OCI-LY1 (cell line): Measurements from ENCODE around the gene ARID3A.
"Not testable (repeated sequence)": the region's sequence is repeated elsewhere in the genome, so short reads cannot be mapped to it uniquely, and the experiment has no call there.

Experiments used
- H2AFZ ChIP-seq: fragments of 200-600 bp; sonication (generic), shearing (Covaris generic); 2 replicates; pipeline ENCODE4 v1.6.0; 2014; ENCODE audit warnings: antibody characterized with exemption, mild to moderate bottlenecking, low read length
- H3F3A ChIP-seq: fragments of 200-600 bp; sonication (generic), shearing (Covaris generic); 2 replicates; pipeline ENCODE4 v1.6.0; 2014; ENCODE audit warnings: mild to moderate bottlenecking, antibody characterized with exemption, low read length, moderate library complexity; ENCODE audit not compliant: insufficient read depth
- H3K27ac ChIP-seq: fragments of 200-600 bp; sonication (generic); 2 replicates; pipeline ENCODE4 v1.5.1; 2014; ENCODE audit warnings: low read length, mixed run types, mild to moderate bottlenecking, low read depth; ENCODE audit not compliant: poor library complexity, severe bottlenecking
- H3K27me3 ChIP-seq: fragments of 200-600 bp; sonication (generic); 2 replicates; pipeline ENCODE4 v1.6.0; 2014; ENCODE audit warnings: antibody characterized with exemption, mild to moderate bottlenecking, low read length, moderate library complexity; ENCODE audit not compliant: insufficient read depth
- H3K36me3 ChIP-seq: fragments of 200-600 bp; sonication (generic); 2 replicates; pipeline ENCODE4 v1.6.1; 2014; ENCODE audit warnings: mild to moderate bottlenecking, antibody characterized with exemption, low read length, moderate library complexity, mixed read lengths; ENCODE audit not compliant: insufficient read depth
- H3K4me1 ChIP-seq: fragments of 200-600 bp; sonication (generic); 2 replicates; pipeline ENCODE4 v1.5.1; 2014; ENCODE audit warnings: mild to moderate bottlenecking, low read length, moderate library complexity; ENCODE audit not compliant: insufficient read depth, severe bottlenecking
- H3K4me2 ChIP-seq: fragments of 200-600 bp; sonication (generic), shearing (Covaris generic); 2 replicates; pipeline ENCODE4 v1.6.1; 2014; ENCODE audit warnings: low read length
- H3K4me3 ChIP-seq: fragments of 200-600 bp; sonication (generic); 2 replicates; pipeline ENCODE4 v1.5.1; 2014; ENCODE audit warnings: low read length, low read depth, mild to moderate bottlenecking, mixed read lengths; ENCODE audit not compliant: poor library complexity, severe bottlenecking
- H3K79me2 ChIP-seq: fragments of 200-600 bp; shearing (Covaris generic); 2 replicates; pipeline ENCODE4 v1.6.1; 2016; ENCODE audit warnings: mixed run types, low read length, mixed read lengths; ENCODE audit not compliant: insufficient read depth
- H3K9ac ChIP-seq: fragments of 200-600 bp; sonication (generic), shearing (Covaris generic); 2 replicates; pipeline ENCODE4 v1.6.1; 2014; ENCODE audit warnings: mild to moderate bottlenecking, low read length, mixed read lengths
- H3K9me2 ChIP-seq: fragments of 200-600 bp; sonication (generic), shearing (Covaris generic); 2 replicates; pipeline ENCODE4 v1.6.1; 2014; ENCODE audit warnings: low read depth, mild to moderate bottlenecking, low read length, mixed read lengths
- H3K9me3 ChIP-seq: fragments of 200-600 bp; shearing (Covaris generic); 2 replicates; pipeline ENCODE4 v1.6.1; 2014; ENCODE audit warnings: low read length, mixed read lengths
- H4K20me1 ChIP-seq: fragments of 200-600 bp; sonication (generic), shearing (Covaris generic); 2 replicates; pipeline ENCODE4 v1.6.0; 2016; ENCODE audit warnings: mild to moderate bottlenecking, low read length; ENCODE audit not compliant: insufficient read depth
- CTCF ChIP-seq: fragments of 200-600 bp; sonication (generic), shearing (Covaris generic); IDR thresholded peaks from 2 replicates; pipeline ENCODE4 v1.5.1; 2017; ENCODE audit warnings: mild to moderate bottlenecking, antibody characterized with exemption, low read length, moderate library complexity, mixed read lengths
- EZH2 ChIP-seq: fragments of 200-600 bp; sonication (generic), shearing (Covaris generic); IDR thresholded peaks from 2 replicates; pipeline ENCODE4 v1.8.0; 2017; ENCODE audit warnings: borderline replicate concordance, mixed run types, mild to moderate bottlenecking, antibody characterized with exemption, low read length, moderate library complexity, mixed read lengths

Gene ARID3A

GRCh38 chr19:925526-926322 is at the start of gene ARID3A:
ARID3A (plus strand) TSS chr19:926035; CDS start chr19:929529, 3,494 bp downstream.
- peak within 1 kb of the TSS; percentile 19 for H3K27ac ChIP-seq

GRCh38 chr19:876089-876488 is 49.7 kb upstream of the ARID3A start:
- no peak overlapping the region for H3K9ac ChIP-seq
- H3K27ac ChIP-seq: no peak overlapping the region
- H3K9me3 ChIP-seq: no peaks in the 10 kb centered on the region
- peaks cover 5% of the 10 kb centered on the region for H3K36me3 ChIP-seq
- no peak for TF ChIP-seq EZH2
- no peak for TF ChIP-seq CTCF
- H3K4me2 ChIP-seq: no peak overlapping the region
- no peaks in the 10 kb centered on the region for H3K79me2 ChIP-seq
- no peaks in the 10 kb centered on the region for H4K20me1 ChIP-seq
- no peak overlapping the region for H2AFZ ChIP-seq
- H3K4me3 ChIP-seq: no peak overlapping the region
- H3K9me2 ChIP-seq: no peaks in the 10 kb centered on the region
- H3F3A ChIP-seq: no peaks in the 10 kb centered on the region
- no peaks in the 10 kb centered on the region for H3K27me3 ChIP-seq
- peaks cover 17% of the 10 kb centered on the region for H3K4me1 ChIP-seq

More at GRCh38 chr19:925526-926322, at the start of gene ARID3A:
- peaks cover 23% of the 10 kb centered on the region for H3K4me1 ChIP-seq
- H3K9ac ChIP-seq: peak within 1 kb of the TSS; percentile 52
- H4K20me1 ChIP-seq: no peaks in the 10 kb centered on the region
- no peaks in the 10 kb centered on the region; the same call in none of the 2 replicates for H3K27me3 ChIP-seq
- no peaks in the 10 kb centered on the region for H3K9me2 ChIP-seq
- no peaks in the 10 kb centered on the region for H3K9me3 ChIP-seq
- H3K79me2 ChIP-seq: no peaks in the 10 kb centered on the region
- no peaks in the 10 kb centered on the region for H3F3A ChIP-seq
- H3K36me3 ChIP-seq: no peaks in the 10 kb centered on the region
- TF ChIP-seq EZH2 (no peak), CTCF (no peak)
- H3K4me2 ChIP-seq: peak within 1 kb of the TSS; percentile 84
- peak within 1 kb of the TSS; percentile 64 for H3K4me3 ChIP-seq
- H2AFZ ChIP-seq: no peak within 1 kb of the TSS

GRCh38 chr19:876780-877314 is 49.0 kb upstream of the ARID3A start:
- no peak for TF ChIP-seq CTCF
- no peak for TF ChIP-seq EZH2
- Histone ChIP-seq H3F3A (no peaks in the 10 kb centered on the region), H3K27ac (no peak overlapping the region), H3K9ac (no peak overlapping the region), H3K79me2 (no peaks in the 10 kb centered on the region), H3K36me3 (peaks cover 9% of the 10 kb centered on the region), H3K4me1 (peaks cover 16% of the 10 kb centered on the region), H2AFZ (no peak overlapping the region), H3K4me3 (no peak overlapping the region), H4K20me1 (no peaks in the 10 kb centered on the region), H3K27me3 (no peaks in the 10 kb centered on the region), H3K9me2 (no peaks in the 10 kb centered on the region), H3K4me2 (no peak overlapping the region), H3K9me3 (no peaks in the 10 kb centered on the region)

GRCh38 chr19:877992-878660 is 47.7 kb upstream of the ARID3A start:
- H3K4me2 ChIP-seq, H3K9me3 ChIP-seq, H3K9ac ChIP-seq, H3K9me2 ChIP-seq, H3K4me1 ChIP-seq, H2AFZ ChIP-seq, H3F3A ChIP-seq, H3K4me3 ChIP-seq, H3K27ac ChIP-seq, H3K79me2 ChIP-seq, H3K27me3 ChIP-seq, H4K20me1 ChIP-seq: not testable (repeated sequence)
- H3K36me3 ChIP-seq: peaks cover 20% of the 10 kb centered on the region
